ENCODE results near the gene ADCY5. TPM values are rescaled to one million over a fixed set of nuclear protein-coding genes. Genes with fewer than 3 reads are reported as not detected.

Gene ADCY5
- polyA plus RNA-seq, 3 donors = not detected

- no peak for DNase-seq
- no peaks in the 10 kb centered on the region for H3K9me3 Mint-ChIP-seq
- WGBS (ENCODE audit: insufficient coverage) = 64% methylated on average over 11 of the region's 11 CpGs
- no peak overlapping the region for H3K4me2 ChIP-seq (replicated peaks; ENCODE audit: extremely low read depth, low read length, poor library complexity, severe bottlenecking)
- H3K4me1 Mint-ChIP-seq = no peaks in the 10 kb centered on the region
- H3K27me3 Mint-ChIP-seq (ENCODE audit: low read depth in 3 of 3) = peaks cover 6 to 9% (median 7%) of the 10 kb centered on the region in 3 donors
- no peaks in the 10 kb centered on the region for H3K4me1 ChIP-seq (ENCODE audit: control insufficient read depth in 1 of 2, insufficient read depth in 2 of 2, low read length in 2 of 2)
- no peaks in the 10 kb centered on the region for H3K36me3 ChIP-seq (replicated peaks in 1 of 2; ENCODE audit: control insufficient read depth in 1 of 2, insufficient read depth in 2 of 2, low read length in 2 of 2)
- H3K4me3 Mint-ChIP-seq = no peak overlapping the region
- H3K9me3 ChIP-seq (replicated peaks in 1 of 2; ENCODE audit: control insufficient read depth in 1 of 2, insufficient read depth in 1 of 2, low read length in 2 of 2) = no peaks in the 10 kb centered on the region
- H3K27ac Mint-ChIP-seq = no peak overlapping the region
- no peak overlapping the region for H2AFZ ChIP-seq (ENCODE audit: insufficient read depth, low read depth, low read length, poor library complexity, severe bottlenecking)
- H3K27ac ChIP-seq (ENCODE audit: low read depth in 1 of 2, low read length in 2 of 2) = no peak overlapping the region
- H3K79me2 ChIP-seq (ENCODE audit: insufficient read depth, low read length) = no peaks in the 10 kb centered on the region
- no peak overlapping the region for H3K9ac ChIP-seq (ENCODE audit: insufficient read depth, low read length, poor library complexity, severe bottlenecking)
- no peak for TF ChIP-seq CTCF (IDR thresholded peaks at IDR 0.05)
- no peaks in the 10 kb centered on the region for H3K36me3 Mint-ChIP-seq
- H3K27me3 ChIP-seq (ENCODE audit: control insufficient read depth in 2 of 2, insufficient read depth in 2 of 2, low read length in 2 of 2) = no peaks in the 10 kb centered on the region
- H4K20me1 ChIP-seq (ENCODE audit: insufficient read depth, low read length) = no peaks in the 10 kb centered on the region
- no peak overlapping the region for H3K4me3 ChIP-seq (replicated peaks in 1 of 3; ENCODE audit: low read depth in 2 of 3, low read length in 3 of 3)
- intact Hi-C loops (cut with micrococcal nuclease) = no loop called here
Measured at GRCh38 chr3:123386477-123387040, 62.3 kb downstream of the ADCY5 start.

- Histone ChIP-seq H3K27ac (ENCODE audit: low read depth in 1 of 2, low read length in 2 of 2) (no peak overlapping the region), H3K4me2 (replicated peaks; ENCODE audit: extremely low read depth, low read length, poor library complexity, severe bottlenecking) (no peak overlapping the region), H3K9me3 (replicated peaks in 1 of 2; ENCODE audit: control insufficient read depth in 1 of 2, insufficient read depth in 1 of 2, low read length in 2 of 2) (no peaks in the 10 kb centered on the region), H3K36me3 (replicated peaks in 1 of 2; ENCODE audit: control insufficient read depth in 1 of 2, insufficient read depth in 2 of 2, low read length in 2 of 2) (no peaks in the 10 kb centered on the region), H3K27me3 (ENCODE audit: control insufficient read depth in 2 of 2, insufficient read depth in 2 of 2, low read length in 2 of 2) (no peaks in the 10 kb centered on the region), H2AFZ (ENCODE audit: insufficient read depth, low read depth, low read length, poor library complexity, severe bottlenecking) (no peak overlapping the region), H3K4me3 (replicated peaks in 1 of 3; ENCODE audit: low read depth in 2 of 3, low read length in 3 of 3) (no peak overlapping the region), H3K4me1 (ENCODE audit: control insufficient read depth in 1 of 2, insufficient read depth in 2 of 2, low read length in 2 of 2) (no peaks in the 10 kb centered on the region), H3K9ac (ENCODE audit: insufficient read depth, low read length, poor library complexity, severe bottlenecking) (no peak overlapping the region), H3K79me2 (ENCODE audit: insufficient read depth, low read length) (no peaks in the 10 kb centered on the region), H4K20me1 (ENCODE audit: insufficient read depth, low read length) (no peaks in the 10 kb centered on the region)
- WGBS (ENCODE audit: insufficient coverage) = 54% methylated on average over 8 of the region's 8 CpGs
- no peak for TF ChIP-seq CTCF (IDR thresholded peaks at IDR 0.05)
- Mint-ChIP-seq H3K27ac (no peak overlapping the region), H3K4me1 (no peaks in the 10 kb centered on the region), H3K9me3 (no peaks in the 10 kb centered on the region), H3K27me3 (ENCODE audit: low read depth in 3 of 3) (peaks cover 6 to 13% (median 7%) of the 10 kb centered on the region in 3 donors), H3K36me3 (no peaks in the 10 kb centered on the region), H3K4me3 (no peak overlapping the region)
- DNase-seq = no peak
- intact Hi-C loops (cut with micrococcal nuclease) = no loop called here
Measured at GRCh38 chr3:123385981-123386380, 62.9 kb downstream of the ADCY5 start.

All from CD14-positive monocyte (primary cell).